Epidermal melanocyte (primary cell): ENCODE data around the gene RHOT2.

ENCODE experiments used
- DNase-seq: peaks from one replicate; pipeline ENCODE4 v3.0.0; 2011; ENCODE audit warnings: low spot score; ENCODE audit not compliant: insufficient read length

Gene RHOT2

DNA sequence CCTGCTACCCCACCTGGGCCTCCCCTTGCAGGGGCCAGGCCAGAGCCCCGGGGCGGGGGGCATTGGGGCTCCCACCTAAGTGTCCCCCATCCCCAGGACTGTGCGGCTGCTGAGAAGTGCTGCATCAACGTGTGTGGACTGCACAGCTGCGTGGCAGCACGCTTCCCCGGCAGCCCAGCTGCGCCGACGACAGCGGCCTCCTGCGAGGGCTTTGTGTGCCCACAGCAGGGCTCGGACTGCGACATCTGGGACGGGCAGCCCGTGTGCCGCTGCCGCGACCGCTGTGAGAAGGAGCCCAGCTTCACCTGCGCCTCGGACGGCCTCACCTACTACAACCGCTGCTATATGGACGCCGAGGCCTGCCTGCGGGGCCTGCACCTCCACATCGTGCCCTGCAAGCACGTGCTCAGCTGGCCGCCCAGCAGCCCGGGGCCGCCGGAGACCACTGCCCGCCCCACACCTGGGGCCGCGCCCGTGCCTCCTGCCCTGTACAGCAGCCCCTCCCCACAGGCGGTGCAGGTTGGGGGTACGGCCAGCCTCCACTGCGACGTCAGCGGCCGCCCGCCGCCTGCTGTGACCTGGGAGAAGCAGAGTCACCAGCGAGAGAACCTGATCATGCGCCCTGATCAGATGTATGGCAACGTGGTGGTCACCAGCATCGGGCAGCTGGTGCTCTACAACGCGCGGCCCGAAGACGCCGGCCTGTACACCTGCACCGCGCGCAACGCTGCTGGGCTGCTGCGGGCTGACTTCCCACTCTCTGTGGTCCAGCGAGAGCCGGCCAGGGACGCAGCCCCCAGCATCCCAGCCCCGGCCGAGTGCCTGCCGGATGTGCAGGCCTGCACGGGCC, 35.2 kb upstream of the RHOT2 start:
- DNase-seq, result no peak

DNA sequence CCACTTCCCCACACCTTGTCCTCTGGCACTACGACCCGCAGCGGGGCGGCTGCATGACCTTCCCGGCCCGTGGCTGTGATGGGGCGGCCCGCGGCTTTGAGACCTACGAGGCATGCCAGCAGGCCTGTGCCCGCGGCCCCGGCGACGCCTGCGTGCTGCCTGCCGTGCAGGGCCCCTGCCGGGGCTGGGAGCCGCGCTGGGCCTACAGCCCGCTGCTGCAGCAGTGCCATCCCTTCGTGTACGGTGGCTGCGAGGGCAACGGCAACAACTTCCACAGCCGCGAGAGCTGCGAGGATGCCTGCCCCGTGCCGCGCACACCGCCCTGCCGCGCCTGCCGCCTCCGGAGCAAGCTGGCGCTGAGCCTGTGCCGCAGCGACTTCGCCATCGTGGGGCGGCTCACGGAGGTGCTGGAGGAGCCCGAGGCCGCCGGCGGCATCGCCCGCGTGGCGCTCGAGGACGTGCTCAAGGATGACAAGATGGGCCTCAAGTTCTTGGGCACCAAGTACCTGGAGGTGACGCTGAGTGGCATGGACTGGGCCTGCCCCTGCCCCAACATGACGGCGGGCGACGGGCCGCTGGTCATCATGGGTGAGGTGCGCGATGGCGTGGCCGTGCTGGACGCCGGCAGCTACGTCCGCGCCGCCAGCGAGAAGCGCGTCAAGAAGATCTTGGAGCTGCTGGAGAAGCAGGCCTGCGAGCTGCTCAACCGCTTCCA, 34.4 kb upstream of the RHOT2 start:
- DNase-seq, result no peak

DNA sequence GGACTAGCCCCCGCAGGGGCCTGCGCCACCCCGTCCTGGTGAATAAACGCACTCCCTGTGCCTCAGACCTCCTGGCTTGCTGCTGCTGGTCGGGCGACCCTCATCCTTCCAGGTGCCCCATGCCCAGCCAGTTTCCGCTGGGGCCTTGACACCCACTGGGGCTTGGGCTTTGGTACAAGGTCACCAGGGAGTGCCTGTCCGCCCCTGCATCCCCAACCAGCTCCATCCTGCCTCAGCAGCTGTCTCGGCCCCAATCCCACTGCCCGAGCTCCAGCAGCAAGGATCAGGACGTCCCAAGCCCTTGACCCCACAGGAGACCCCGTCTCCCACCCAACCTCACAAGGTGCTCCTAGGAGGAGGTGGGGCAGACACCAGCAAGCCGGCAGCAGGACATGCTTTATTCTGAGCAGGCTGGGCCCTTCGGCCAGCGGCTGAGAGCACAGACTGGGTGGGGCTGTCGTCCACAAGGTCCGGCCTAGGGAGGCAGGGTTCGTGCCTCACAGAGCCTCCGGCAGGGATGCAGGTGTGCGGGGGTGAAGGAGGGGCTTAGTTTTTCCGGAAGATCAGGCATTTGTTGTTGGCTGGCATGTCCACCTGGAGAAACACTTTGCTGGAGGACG, 33.8 kb upstream of the RHOT2 start:
- DNase-seq, result no peak

DNA sequence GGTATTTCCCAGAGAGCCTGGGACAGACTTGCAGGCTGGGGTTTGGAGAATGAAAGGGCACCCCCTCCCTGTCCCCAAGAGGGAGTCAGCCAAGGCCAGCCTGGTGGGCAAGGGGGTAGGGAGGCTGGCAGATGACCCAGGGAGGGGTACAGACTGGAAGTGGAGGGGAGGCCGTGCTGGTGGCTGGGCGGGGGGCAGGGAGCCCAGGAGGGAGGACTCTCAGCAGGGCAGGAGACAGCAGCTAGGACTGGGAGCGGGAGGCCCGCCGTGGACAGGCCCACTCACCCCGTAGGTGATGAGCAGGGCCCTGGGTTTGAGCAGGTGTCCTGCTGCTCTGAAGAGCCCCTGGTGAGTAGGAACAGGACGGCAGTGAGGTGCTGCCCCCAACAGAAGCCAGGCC, 32.9 kb upstream of the RHOT2 start:
- DNase-seq, result no peak

DNA sequence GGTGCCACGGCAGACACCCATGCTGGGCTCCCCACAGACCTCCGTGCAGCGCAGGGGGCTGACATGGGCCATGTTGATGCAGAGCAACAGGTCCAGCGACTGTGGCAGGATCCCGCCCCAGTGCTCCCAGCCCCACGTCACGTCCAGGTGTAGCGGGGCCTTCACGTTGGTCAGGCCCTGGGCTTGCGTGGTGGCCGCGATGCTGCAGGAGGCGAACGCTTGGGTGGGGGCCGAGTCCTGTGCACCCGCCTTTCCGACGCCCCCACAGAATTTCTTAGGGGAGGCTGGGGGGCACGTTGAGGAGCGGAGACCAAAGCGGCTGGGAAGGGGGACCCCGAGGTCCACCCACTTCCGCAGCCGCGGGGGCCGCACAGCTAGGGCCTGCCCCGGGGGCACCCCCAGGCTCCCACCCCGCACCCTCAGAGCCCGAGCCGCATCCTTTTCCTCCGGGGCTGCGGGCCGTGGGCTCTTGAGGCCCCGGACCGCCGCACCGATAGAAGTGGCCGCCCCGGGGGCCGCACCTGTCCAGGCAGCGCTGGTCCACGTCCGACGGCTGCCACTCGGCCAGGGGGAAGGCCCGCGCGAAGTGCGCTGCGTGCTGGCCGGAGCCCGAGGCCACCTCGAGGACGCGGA, 32.2 kb upstream of the RHOT2 start:
- no peak for DNase-seq

DNA sequence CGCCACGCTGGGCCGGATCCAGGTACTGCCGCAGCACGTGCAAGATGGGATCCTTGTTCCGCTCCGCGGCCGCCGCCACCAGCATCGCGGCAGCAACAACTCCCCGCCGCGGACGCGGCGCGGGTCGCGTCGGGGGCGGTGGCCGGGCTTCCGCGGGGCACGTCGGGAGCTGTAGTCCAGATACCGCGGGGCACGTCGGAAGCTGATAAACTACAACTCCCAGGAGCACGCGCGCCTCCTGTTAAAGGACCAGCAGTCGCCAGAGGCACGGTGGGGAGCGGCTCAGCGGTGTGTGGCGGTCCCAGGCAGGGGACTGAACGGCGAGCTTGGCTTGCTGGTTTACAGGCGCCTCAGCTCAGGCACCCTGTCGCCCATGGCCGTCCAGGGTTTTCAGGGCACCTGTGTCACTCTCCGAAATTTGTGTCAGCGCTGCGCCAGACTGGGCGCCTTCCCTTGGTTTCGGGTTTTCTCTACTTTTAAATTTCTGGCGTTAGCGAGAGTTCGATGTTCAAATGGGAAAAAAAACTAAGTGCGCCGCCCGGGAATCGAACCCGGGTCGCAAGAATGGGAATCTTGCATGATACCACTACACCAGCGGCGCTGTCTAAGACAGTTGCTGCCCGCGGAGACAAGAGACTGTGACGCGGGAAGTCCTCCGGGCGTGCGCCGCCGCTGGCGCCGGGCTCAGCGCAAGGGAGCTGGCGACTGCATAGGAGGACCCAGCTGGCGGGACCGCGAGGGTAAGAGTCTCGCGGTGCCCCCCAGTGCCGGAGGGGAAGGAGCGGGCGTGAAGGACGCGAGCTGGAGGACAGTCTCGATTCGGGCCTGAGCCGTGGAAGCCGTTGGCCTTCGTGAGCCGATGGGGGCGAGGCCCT, 31.5 kb upstream of the RHOT2 start, which contains the start of gene METTL26:
Gene METTL26, minus strand, starts transcription at position 100 of the 875 bp plus-strand sequence. Its CDS starts 15 bp downstream, at position 85.
- peak; percentile 100 for DNase-seq

DNA sequence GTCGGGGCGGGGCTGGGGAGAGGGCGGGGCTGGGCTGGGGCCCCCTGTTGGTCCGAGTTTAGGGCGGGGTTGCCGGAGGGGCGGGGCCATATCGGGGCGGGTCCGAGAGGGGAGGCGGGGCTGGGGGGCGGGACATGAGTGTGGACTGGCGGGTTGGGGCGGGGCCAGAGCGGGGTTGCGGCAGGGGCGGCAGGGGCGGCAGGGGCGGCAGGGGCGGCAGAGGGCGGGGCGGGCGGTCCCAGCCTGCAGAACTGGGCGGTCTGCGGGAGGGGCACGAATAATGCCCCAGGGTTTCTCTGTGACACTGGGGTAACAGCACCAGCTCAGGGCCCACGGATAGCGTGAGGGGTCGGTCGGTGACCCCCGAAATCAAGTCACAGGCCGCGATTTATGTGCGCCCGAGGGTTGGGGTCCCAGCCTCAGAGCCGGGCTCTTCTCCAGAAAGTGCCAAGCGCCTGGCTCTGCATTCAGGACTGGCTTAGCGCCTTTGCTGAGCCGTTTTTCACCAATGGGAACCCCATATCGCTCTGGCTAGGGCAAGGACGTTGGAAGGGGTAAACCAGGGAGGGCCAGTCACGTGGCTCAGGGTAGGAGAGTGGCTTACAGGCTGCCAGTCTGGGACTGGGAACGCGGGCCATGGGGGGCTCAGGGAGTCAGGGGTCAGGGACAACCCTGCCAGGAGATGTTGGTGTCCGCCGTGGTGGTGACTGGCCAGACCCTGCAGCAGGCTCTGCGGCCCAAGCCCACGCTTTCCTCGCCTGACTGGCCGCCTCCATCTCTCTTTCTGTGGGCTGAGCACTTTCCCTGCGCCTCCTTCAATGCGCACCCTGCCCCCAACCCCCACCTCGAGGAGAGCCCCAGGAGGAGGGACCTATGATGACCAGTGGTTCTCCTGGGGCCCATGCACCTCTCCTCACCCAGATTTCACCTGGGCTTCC, 30.6 kb upstream of the RHOT2 start:
- DNase-seq, result peak; percentile 100

DNA sequence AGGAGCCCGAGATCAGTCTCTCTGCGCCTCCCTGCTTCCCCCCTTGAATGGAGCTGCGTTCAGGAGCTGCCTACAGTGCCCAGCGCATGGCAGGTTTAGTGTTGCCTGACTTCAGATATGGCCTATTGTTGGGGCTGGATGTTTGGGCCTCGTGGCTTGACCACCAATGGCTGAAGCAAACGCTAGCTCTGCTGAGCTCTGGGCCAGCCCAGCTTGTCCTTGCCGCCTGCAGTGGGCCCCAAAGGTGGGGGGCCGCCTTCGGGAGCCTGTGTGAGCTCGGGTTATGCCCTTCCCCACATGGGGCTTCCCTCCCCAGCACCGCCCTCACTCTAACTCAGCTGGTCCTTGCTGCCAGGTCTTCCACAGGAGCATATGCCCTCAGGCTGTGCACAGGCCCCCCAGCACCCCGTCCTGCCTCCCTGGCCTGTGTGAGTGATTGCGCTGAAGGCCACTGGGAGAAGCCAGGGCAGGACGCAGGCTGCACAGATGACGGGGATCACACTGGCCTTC, 29.8 kb upstream of the RHOT2 start:
- DNase-seq, result no peak

DNA sequence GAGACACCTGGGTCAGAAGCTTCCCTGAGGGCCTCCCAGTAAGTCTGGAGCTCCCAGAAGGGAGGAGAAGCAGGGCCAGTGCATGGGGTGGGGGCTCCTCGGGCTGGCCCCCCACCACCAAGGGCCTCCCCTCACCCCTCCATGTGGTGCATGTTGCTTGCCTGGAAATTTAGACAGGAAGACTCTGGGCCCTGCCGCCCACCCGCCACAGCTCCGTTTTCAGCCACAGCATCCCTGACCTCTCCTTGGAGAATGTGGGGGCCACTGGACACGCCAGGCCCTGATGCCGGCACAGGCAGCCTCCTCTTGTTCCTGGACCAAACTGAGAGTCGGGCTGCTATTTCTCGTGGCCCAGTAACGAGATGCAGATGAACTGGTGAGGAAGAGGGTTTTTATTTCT, 29.1 kb upstream of the RHOT2 start:
- no peak for DNase-seq

DNA sequence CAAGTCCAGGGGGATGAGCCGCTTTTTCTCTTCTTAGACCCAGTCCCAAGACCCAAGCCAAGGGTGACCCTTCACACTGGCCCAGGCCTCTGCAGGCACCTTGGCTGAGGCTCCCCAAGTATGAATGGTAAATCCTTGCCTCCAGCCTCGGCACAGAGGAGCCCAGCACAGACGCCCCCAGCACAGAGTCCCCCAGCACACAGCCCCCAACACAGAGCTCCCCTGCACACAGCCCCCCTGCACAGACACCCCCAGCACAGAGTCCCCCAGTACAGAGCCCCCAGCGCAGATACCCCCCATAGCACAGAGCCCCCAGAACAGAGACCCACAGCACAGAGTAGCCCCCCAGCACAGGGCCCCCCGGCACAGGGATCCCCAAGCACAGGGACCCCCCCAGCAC, 27.3 kb upstream of the RHOT2 start:
- DNase-seq, result no peak

DNA sequence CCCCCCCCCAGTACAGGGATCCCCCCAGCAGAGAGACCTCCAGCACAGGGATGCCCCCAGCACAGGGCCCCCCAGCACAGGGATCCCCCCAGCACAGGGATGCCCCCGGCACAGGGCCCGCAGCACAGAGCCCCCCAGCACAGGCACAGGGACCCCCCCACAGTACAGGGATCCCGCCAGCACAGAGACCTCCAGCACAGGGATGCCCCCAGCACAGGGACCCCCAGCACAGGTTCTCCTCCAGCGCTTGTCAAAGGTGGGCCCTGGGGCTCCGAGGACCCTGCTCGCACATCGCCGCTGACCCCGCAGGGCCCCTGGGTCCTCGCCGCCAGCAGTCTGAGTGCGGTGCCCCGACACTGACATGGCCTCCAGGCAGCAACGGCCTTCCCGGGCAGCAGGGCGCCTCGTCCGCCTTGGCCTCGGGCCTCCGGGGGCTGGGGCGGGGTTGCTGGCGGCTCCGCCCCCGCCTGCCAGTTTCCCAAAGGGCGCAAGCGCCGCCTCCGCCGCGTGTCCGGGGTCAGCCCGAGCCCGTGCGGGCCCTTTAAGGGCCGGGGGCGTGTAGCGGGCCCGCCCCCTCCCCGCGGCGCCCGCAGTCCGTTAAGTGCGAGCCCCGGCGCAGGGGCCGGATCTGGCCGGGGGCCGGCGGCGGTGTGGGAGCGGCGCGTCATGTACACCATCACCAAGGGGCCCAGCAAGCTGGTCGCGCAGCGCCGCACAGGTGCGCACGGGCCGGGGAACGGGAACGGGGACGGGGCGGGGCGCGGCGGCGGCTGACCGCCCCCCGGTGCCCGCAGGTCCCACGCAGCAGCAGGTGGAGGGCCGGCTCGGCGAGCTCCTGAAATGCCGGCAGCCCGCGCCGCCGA, 26.4 kb upstream of the RHOT2 start, which contains the start of gene MCRIP2:
Gene MCRIP2, plus strand, starts transcription at position 503 of the 863 bp plus-strand sequence. Its CDS starts 164 bp downstream, at position 667.
- peak; percentile 93 for DNase-seq

DNA sequence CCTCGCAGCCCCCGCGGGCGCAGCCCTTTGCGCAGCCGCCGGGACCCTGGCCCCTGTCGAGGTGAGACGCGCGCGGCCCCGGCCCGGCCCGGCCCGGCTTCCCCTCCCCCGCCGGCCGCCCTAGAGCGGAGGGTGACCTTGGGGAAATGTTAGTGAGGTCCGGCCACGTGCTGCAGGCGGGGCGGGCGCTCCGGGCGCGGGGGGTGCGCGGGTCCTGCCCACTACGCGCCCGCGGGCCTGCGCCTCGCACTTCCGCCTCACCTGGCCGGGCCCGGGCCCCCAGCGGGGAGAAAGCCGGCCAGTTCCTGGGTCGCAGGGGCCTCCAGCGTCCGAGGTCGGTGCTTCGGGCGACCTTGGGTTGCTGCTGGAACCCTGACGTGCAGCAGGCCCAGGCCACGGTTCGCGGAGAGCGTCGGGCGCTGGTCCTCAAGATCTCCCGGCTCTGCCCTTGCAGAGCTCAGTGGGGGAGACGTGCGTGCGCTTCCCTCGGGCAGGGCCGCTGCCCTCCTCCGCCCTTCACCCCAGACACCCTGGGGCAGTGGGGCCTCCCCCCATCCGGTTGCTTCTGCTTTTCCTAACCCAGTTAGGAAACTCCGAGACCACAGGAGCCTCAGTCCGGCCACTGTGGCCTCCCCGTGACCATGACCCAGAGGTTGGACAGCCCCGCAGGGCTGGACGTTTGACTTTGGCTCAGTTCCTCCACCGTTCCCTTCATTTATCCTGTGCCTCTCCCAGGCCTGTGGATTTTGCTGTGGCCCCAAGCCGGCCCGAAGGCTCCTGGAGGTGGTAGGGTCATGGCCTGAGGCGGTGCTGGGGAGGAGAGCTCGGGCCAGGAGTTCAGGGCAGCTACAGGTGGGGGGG, 25.5 kb upstream of the RHOT2 start:
- no peak for DNase-seq

DNA sequence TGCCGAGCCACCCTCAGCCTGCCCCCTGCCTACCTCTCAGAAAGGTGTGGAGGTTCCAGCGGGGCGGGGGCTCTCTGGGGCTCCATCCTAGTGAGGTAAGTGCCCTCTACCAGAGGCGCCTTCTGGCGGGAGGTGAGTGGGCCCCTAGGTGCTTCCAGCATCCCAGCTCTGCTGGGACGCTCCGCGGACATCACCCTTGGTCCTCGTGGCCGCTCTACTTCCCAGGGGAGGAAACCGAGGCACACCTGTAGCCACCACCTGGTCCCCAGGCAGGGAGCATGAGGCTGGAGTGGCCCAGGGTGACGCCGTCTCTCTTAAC, 24.9 kb upstream of the RHOT2 start:
- no peak for DNase-seq

DNA sequence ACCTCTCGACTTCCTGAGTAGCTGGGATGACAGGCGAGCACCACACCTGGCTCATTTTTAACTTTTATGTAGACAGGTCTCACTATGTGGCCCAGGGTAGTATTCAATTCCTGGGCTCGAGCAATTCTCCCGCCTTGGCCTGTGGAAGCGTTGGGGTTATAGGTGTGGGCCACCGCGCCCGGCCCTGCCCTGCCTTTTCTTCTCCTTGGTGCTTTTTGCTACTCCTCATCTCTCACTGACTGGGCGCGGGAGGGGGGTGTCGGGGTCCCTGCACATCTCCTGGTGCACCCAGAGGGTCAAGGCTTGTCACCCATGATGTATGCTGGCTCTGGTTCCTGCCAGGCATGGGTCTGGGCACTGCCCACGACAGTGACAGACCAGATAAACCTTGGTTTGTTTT, 23.4 kb upstream of the RHOT2 start:
- no peak for DNase-seq

DNA sequence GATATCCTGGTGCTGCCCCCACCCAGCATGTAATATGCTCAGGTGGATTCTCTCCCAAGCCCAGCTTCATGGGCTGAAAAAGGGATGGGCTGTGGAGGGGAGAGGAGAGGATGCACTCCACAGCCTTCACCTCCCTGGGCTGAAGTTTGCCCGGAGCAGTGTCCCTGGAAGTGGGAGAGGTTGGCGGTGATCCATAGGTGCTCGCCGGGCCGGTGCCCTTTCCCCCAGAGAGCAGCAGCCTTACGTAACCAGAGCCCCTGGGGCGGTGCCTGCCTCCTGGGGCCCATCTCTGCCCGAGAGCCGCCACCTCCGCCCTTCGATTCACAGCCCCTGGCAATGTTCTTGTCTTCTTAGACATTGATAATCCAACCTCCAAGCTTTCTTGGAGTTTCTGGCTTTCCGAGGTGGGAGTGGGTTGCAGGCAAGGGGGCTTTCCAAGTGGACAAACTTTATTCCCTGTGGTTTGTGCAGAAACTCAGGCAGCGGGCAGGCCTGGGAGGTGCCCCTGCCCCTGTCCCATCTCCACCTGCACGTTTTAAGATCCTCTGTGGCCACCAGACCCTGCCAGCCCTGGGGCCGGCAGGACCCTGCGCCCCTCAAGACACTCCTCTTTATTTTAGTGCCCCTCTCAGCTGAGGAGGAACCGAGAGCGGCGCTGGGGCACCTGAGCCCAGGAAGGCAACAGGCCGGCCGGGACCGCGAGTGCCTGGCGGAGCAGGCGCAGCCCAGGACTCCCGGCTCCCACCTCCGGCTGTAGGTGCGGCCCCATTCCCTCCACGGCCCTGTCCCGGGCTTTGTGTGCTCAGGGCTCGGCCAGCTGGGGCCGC, 21.9 kb upstream of the RHOT2 start:
- no peak for DNase-seq

DNA sequence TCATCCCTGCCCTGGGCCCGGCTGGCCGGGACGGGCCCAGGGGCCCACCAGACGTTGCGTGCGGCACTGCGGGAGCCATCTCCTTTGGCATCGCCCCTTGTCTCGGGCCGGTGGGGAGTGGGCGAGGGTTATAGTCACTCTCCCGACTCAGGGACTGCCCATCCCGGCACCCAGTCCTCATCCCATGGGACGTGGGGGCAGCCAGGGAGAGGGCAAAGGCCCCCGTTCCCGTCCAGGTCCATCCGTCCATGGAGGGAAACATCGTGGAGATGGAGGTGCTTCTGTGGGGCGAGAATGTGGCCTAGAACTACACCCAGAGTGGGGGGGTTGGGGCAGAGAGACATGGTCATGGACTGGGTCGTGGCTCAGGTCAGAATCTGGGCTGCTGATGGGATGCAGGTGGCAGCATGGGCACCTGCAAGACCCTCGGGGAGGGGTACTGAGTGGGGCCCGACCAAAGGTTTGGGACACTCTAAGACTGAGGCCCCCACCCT, 21.2 kb upstream of the RHOT2 start:
- no peak for DNase-seq
